ENCODE measurements around the gene TMED9. TPM values are rescaled to one million over a fixed set of nuclear protein-coding genes. Genes with fewer than 3 reads are reported as not detected.

The TMED9 gene
- total RNA-seq, 1 donor from 2014 or later = 91.9 TPM

DNA sequence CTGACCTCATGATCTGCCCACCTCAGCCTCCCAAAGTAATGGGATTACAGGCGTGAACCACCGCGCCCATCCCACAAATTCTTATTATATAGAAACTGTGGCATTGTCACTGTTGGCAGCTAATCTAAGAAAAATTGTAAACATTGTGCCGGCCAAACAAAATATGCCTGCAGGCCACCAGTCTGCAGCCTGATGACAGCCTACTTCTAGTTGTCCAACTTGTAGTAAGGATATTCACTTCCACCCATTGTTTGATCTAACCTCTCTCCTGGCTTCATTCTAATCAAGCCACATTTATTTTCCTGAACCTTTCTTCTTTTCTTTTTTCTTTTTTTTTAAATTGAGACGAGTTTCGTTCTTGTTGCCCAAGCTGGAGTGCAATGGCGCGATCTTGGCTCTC, 13.7 kb upstream of the TMED9 start:
- no peak for DNase-seq

DNA sequence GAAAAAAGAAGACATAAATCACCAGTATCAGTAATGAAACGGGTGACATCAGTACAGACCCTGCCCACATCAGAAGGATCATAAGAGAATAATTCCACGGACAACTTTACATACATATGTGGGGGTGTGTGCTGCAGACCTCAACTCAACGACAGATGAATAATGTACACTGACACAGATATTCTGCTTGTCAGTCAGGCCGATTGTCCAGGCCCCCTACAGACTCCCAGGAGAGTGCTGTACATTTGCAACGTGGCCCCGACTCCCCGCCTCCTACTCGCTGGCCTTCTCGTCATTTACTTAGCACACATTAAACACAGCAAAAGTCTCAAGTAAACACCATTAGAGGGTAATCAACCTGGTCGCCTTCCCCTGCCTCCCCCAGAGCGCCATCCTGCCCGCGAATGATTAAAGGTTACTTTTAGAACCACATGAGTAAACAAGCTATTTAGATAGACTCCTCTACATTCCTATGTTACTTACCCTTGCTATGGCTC, 3.5 kb upstream of the TMED9 start:
- no peak for DNase-seq

DNA sequence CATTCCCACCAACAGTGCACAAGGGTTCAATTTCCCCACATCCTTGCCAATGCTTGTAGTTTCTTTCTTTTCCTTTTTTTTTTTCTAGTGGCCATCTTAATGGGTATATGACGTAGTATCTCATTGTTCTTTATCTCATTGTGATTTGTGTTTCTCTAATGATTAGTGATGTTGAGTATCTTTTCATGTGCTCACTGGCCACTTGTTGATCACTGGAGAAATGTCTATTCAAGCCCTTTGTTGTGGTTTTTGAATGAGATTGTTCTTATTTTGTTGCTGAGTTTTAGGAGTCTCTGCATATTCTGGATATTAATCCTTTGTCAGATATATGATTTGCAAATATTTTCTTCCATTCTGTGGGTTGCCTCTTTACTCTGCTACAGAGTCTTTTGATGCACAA, 1.6 kb upstream of the TMED9 start:
- DNase-seq = no peak

DNA sequence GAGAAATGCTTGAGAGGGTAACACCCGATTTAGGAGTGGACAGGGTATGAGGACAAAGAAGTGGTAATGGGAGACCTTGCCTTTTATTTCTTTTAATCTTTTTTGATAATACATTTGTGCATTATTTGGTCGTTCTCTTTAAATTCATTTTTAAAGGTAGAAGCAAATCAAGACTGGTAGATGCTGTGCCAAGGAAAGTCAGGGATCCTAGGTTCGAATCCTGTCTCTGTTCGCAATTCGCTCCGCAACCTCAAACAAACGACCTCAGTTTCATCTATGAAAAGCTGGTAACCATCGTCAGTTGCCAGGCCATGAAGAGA, 353 bp upstream of the TMED9 start:
- no peak for DNase-seq

DNA sequence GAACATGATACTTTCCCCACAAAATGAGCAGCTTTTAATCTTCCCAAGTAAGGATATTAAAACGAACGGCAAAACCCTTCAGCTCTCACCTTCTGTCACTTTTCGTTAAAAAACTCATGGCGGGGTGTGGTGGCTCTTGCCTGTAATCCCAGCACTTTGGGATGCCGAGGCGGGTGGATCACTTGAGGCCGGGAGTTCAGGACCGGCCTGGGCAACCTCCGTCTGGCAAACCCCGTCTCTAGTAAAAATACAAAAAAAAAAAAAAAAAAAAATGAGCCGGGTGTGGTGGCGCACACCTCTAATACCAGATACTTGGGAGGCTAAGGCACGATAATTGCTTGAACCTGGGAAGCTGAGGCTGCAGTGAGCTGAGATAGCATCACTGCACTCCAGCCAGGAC, 902 bp downstream of the TMED9 start:
- no peak for DNase-seq

DNA sequence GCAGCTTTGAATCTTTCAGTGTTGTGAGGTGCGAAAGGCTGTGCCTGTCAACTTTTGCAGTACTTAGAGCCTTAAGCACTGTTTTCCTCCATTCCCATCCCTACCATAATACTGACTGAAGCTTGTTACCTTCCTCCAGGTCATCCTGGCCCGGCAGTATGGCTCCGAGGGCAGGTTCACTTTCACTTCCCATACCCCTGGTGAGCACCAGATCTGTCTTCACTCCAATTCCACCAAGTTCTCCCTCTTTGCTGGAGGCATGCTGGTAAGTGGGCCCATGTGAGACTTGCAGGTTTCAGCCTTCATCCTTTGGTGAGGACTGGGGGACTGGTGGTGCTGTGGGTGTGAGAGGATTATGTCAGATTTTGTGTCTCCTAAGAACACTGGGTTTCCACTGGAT, 1.5 kb downstream of the TMED9 start:
- DNase-seq = no peak

DNA sequence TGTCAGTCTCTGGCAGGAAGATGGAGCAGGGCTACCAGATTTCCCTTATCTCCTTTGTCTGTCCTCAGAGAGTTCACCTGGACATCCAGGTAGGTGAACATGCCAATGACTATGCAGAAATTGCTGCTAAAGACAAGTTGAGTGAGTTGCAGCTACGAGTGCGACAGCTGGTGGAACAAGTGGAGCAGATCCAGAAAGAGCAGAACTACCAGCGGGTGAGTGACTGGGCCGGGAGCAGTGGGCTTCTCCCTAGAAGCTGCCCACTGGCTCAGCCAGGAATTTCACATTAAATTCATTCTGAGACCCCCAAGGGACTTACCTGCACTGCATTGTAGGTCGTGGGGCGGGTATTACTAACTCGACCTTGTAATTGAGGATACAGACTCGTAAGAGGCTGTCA, 2.1 kb downstream of the TMED9 start:
- DNase-seq = no peak

DNA sequence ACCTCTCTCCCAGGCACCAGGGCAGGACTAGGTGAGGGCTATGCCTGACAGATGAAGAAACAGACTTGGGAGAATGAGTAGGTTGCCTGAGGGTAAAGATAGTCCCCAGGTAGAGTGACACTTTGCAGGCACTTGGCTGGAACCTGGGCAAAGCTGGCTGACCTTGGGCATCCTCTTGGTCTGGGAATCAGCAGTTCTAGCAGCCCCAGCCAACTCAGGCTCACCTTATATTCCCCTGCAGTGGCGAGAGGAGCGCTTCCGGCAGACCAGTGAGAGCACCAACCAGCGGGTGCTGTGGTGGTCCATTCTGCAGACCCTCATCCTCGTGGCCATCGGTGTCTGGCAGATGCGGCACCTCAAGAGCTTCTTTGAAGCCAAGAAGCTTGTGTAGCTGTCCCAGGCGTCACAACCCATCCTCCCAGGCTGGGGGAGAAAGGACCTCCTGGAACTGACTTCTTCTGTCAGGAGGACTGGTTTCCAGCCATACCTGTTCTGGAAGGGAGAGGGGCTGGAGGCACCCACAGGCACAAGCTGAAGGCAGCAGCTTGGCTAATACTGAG, 3.1 kb downstream of the TMED9 start:
- no peak for DNase-seq

DNA sequence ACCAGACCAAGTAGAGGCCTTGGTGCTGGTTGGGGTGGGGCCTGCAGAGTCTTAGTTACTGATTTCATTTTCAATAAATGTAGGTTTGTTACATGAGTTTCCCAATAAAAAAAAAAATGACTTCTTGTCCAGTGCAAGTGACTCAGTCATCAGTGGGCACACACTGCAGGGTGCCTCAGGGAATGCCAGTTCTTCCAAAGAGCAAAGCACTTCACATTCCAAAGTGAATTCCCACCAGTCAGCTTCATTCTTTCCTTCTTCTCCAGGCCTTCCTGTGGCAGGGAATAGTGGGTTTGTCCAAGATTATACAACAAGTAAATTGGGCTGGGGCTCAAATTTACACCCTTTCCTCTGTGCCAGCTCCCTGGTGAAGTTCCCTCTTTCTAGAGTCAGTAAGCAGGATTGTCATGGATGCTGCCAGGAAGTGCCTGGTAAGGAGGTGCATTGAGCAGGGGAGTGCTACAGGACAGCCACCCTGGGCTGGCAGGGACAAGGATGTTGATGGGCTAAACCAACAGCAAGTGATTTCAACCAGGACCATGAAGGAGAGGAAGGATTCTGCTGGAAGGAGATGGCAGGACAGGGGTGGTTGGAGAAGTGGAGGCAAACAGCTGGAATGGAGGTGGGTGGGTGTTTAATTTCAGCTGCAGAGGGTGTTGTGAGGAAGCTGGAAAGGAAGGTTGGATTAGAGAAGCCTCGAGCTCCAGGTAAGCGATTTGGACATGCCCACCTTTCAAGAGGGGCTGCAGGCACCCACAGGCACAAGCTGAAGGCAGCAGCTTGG, 4.2 kb downstream of the TMED9 start:
- no peak for DNase-seq

DNA sequence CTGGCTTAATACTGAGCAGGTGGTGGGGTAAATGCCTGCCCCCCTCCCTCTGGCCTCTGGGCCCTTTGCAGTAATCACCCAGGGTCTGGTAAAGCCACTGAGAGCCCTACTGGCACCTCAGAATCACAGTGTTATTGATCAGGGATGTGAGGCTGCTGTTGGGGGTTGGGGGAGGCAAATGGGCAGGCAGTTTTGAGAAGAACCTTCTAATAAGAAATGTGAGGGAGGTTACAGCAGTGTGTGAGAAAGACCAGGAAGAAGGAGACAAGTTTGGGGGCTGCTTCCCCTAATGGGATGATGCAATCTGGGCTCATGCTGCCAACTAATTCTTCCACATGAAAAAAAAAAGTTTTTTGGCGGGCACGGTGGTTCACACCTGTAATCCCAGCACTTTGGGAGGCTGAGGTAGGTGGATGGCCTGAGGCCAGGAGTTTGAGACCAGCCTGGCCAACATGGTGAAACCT, 4.8 kb downstream of the TMED9 start:
- DNase-seq = no peak

DNA sequence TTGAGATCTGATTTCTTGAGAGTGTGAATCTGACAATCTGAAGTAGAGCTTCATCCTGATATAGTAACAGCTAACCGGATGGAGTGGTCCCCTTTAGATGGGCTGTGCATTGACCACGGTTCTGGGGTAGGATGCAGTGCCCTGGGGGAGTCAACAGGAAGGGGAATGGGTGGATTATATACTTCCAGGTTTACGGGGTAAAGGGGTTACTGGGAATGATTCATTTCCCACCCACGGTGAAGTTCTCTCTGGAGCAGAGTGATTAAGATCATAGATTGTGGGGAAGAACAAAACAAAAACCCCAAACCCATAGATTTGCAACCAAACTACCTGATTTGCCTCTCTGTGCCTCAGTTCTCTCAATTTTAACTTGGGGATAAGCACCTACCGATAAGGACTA, 6.5 kb downstream of the TMED9 start:
- no peak for DNase-seq

DNA sequence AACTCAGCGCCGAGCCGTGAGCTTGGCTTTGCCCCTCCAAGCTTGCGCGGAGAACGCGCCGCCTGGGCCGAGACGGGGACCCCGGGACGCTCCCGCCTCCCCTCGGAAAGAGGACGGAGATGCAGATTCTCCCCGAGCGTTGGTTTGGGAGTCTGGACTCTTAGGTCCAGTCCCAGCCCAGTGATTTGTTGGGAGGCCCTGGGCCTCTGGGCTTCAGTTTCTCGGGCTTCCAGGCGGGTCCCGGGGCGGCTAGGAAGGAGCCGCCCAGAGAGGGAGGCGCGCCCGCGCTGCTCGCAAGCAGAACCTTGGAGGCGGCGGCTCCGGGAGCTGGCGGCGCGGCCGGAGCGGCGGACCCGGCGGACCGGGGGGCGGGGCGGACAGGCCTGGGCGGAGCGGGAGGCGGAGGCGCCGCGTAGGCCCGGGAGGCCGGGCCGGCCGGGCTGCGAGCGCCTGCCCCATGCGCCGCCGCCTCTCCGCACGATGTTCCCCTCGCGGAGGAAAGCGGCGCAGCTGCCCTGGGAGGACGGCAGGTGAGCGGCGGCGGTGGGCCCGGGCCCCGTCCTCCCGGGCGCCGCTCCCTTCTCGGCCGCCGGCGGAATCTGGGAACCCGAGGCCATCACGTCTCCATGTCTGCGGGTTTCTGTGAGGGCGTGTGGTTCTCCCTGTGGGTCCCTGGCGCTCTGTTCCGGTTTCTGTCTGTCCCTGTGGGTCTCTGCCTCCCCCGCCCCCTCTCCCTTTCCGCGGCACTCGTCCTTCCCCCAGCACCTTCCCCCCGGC, 7.9 kb downstream of the TMED9 start, which contains the start of gene B4GALT7:
B4GALT7 (plus strand) TSS at position 402 of the 777 bp plus-strand sequence; CDS start at position 481, 79 bp downstream.
- peak; percentile 92 for DNase-seq

DNA sequence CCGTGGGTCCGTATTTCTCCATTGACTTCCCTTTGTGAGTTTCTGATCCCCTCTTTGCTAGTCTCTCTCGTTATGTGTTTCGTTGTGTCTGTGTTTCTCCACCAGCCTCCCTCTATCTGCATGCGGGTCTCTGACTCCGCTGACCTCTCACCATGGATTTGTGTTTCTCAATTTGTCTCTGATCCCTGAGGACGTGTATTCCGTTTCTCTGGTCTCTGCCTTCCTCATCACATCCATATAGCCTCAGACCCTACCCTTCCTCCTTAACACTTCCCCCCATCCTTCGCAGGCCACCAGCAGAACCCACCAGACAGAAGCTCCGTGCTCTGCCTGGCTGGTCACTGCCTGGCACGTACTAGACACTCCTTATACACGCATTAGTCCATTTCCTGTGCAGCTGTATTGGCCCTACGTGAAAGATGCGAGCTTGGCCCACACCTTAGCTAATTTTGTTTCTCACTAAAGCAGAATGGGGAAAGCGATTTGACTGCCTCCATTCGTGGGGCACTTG, 8.6 kb downstream of the TMED9 start:
- DNase-seq = peak; percentile 22

DNA sequence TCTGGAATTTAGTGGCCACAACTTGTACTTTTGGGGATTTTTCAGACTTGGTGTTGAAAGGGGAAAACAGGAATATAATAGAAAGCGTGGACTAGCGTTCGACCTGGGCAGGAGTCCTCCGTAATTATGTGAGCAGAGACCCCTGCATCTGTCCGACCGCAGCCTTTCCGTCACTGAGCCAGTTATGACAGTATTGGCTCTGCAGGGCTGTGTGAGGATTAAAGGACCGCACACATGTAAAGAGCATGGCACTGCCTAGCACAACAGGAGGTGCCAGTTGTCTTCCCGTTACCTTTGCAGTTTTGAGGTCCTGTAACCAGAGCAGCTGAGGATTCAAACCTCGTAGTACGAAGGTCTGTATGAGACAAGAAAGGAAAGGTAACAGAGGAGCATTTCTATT, 9.1 kb downstream of the TMED9 start:
- DNase-seq = no peak

DNA sequence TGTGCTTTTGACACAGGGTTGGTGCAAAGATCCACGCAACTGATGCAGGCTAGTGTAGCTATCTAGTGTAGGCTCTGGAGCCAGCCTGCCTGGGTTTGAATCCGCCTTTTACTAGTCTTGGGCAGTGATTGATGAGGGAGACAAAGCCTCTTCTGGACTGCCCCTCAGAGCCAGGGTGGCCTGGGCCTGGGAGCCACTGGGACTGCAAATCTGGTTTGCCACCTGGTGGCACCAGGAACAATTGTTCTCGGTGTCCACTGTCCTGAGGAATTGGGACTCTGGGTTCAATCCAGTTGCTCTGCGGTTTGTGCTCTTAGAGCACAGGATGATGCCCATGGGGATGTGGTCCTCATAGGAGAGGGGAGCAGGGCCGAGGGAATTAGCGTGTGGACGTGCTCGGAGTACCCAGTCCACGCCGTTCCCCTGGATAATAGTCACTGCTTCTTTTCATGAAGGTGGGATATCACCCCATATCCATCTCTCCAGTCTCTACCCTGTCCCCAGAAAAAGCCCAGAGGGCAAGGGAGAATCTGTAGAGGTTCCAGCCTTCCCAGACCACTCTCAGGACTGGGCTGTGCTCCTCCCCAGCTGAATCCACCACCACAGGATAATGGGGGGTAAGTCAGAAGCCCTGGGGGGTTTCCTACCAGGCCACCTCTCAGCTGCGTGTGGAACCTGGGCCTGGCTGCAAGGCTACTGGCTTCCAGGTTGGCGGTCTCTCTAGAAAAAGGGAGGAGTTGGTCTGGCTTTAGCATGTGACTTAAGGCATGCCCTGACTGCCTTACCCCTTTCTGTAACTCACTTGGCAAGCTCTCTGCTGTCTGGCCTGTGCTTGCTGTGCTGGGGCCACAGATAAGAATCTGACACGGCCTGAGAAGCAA, 9.8 kb downstream of the TMED9 start:
- DNase-seq = no peak

DNA sequence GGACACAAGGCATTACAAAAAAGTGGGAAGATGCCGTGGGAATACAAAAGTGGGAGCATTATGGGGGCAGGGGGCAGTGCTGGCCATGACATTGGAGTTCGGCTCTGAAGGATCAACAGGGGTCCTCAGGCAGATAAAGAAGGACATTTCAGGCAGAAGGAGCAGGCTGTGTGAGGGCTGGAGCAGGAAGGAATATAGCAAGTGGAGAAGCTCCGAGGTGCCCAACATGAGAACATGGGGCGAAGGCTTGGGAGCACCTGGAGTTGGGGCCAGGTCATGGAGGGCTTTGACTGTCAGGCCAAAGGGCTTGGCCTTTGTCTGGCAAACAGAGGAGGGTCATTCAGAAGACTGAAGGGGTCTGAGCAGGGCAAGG, 10.4 kb downstream of the TMED9 start:
- DNase-seq = no peak

DNA sequence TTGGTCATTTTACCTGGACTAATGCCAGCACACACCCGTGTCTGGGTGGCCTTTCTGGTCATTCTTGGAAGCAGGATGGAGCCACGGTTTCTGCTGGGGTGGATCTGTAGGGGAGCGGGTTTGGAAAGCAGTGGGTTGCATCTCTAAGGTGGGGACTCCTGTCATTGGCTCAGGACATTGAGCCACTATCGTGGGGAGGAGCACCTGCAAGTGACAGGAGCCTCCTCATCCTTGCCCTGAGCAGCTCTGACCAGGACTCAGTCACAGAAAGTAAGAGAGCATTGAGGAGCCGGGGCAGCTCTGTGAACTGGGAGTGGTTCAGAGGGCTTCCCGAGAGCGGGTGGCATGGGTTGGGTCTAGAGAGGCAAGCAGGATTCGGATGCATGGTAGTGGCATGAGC, 11.6 kb downstream of the TMED9 start:
- no peak for DNase-seq

DNA sequence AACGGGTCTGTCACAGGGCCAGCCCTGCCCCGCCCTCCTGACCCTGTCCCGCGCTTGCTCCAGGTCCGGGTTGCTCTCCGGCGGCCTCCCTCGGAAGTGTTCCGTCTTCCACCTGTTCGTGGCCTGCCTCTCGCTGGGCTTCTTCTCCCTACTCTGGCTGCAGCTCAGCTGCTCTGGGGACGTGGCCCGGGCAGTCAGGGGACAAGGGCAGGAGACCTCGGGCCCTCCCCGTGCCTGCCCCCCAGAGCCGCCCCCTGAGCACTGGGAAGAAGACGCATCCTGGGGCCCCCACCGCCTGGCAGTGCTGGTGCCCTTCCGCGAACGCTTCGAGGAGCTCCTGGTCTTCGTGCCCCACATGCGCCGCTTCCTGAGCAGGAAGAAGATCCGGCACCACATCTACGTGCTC, 12.1 kb downstream of the TMED9 start:
- no peak for DNase-seq

DNA sequence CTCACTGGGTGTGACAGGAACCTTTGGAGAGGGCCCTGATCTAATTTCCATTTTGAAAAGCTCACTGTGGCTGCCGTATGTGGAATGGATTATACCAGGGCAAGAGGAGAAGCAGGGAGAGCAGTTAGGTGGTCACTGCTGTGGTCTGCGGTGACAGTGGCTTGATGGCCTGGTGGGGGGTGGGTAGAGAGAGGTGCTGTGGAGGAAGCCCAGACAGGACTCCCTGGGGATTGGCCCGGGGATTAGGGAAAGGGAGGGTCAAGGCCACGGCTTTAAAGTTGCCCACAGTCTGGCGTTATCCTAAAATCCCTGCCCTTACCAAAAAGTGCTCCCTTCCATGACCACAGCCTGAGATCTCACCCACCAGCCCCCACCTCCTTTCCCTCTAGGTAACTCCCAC, 12.7 kb downstream of the TMED9 start:
- DNase-seq = no peak

DNA sequence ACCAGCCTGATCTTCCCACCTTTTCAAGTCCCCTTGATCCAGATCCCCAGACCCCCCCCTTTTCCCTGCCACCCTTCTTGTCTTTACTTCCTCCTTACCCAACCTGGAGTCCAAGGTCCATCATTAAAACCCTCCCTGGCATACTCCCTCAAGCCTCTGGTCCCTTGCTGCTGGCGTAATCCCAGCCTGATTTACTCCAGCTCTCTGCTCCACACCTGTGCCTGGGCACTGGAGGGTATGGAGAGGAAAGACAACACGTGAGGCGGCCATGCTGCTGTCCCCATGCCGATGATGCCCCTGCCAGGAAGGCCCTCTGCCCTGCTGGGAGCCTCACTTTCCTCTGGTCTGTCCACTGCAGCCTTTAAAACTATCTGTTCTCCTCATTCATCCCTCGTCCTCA, 13.1 kb downstream of the TMED9 start:
- no peak for DNase-seq

DNA sequence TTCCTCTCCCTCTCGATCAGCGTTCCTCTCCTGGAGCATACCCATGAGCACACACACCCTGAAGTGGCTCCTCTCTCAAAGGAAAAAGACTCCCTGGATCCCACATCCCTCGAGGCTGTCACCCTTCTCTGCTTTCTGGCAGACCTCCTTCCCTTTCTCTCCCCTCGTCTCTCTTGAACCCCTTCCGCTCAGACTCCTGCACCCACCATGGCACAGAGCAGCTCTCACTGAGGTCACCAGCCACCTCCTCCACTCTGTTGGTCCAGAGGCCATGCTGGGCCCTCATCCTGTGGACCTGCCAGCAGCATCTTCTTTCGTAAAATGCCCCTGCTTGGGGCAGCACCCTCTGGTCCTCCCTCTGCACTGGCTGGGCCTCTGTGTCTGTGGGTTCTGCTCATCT, 13.7 kb downstream of the TMED9 start:
- DNase-seq = no peak

All from tongue (tissue), 2 donors.